H1 (cell line): ENCODE data around the gene FOXA2.

Experiments used
- ASH2L ChIP-seq: fragments of 200-600, 300-600 bp; sonication (generic); IDR thresholded peaks from one replicate; pipeline ENCODE4 v1.7.1; 2017; ENCODE audit warnings: low read length
- BRCA1 ChIP-seq: IDR thresholded peaks from 2 replicates; pipeline ENCODE4 v1.6.1; 2012; ENCODE audit warnings: low read depth, low read length, improper control_type of control experiment
- CHD1 ChIP-seq: IDR thresholded peaks from 2 replicates; pipeline ENCODE4 v1.6.1; 2012; ENCODE audit warnings: low read depth, low read length, improper control_type of control experiment
- EP300 ChIP-seq, 2 experiments: IDR thresholded peaks; 1 replicate in 1 of 2; 2 replicates in 1 of 2; pipeline ENCODE4 v1.6.1; 2011 to 2012; ENCODE audit warnings: low read depth in 2 of 2, low read length in 2 of 2, mild to moderate bottlenecking in 2 of 2, borderline replicate concordance in 1 of 2, inconsistent platforms in 1 of 2, moderate library complexity in 1 of 2
- HDAC6 ChIP-seq: IDR thresholded peaks from one replicate; pipeline ENCODE4 v1.7.1; 2012; ENCODE audit warnings: low read depth, mild to moderate bottlenecking, inconsistent platforms, low read length, moderate library complexity
- JUN ChIP-seq: IDR thresholded peaks from 2 replicates; pipeline ENCODE4 v1.6.1; 2011; ENCODE audit warnings: low read depth, mild to moderate bottlenecking, improper control_type of control experiment, low read length
- POLR2A ChIP-seq, 2 experiments: IDR thresholded peaks; 1 replicate in 1 of 2; 2 replicates in 1 of 2; pipeline ENCODE4 v1.6.1; 2011; ENCODE audit warnings: low read depth in 2 of 2, low read length in 2 of 2, mild to moderate bottlenecking in 2 of 2; ENCODE audit errors: control extremely low read depth in 1 of 2
- RAD21 ChIP-seq, 2 experiments: IDR thresholded peaks in 1 of 2; conservative IDR thresholded peaks in 1 of 2; 2 replicates each; pipeline ENCODE4 v1.6.1; 2011; ENCODE audit warnings: low read depth in 2 of 2, low read length in 2 of 2, improper control_type of control experiment in 1 of 2, inconsistent platforms in 1 of 2, mild to moderate bottlenecking in 1 of 2, moderate library complexity in 1 of 2
- SIN3A ChIP-seq, 2 experiments: IDR thresholded peaks in 1 of 2; conservative IDR thresholded peaks in 1 of 2; 2 replicates each; pipeline ENCODE4 v1.6.1; 2011 to 2012; ENCODE audit warnings: low read length in 2 of 2, improper control_type of control experiment in 1 of 2, low read depth in 1 of 2, mild to moderate bottlenecking in 1 of 2
- SRF ChIP-seq: IDR thresholded peaks from 2 replicates; pipeline ENCODE4 v1.6.1; 2011; ENCODE audit warnings: mild to moderate bottlenecking, low read depth, low read length, moderate library complexity
- ZNF274 ChIP-seq: IDR thresholded peaks from 2 replicates; pipeline ENCODE4 v1.7.0; 2012; ENCODE audit warnings: low read length, borderline replicate concordance; ENCODE audit errors: extremely low read depth
- TF ChIP-seq, protein P1 (sequence below), 3 experiments: IDR thresholded peaks; 1 replicate in 2 of 3; 2 replicates in 1 of 3; pipeline versions ENCODE4 v1.5.1 to v1.6.1; 2011; ENCODE audit warnings: low read length in 3 of 3, mild to moderate bottlenecking in 3 of 3, inconsistent platforms in 2 of 3, low read depth in 1 of 3, moderate library complexity in 1 of 3; ENCODE audit not compliant: insufficient read depth in 1 of 3; ENCODE audit errors: control extremely low read depth in 1 of 3
- TF ChIP-seq, protein P2 (sequence below): IDR thresholded peaks from 2 replicates; pipeline ENCODE4 v1.6.1; 2012; ENCODE audit warnings: inconsistent platforms

DNA sequence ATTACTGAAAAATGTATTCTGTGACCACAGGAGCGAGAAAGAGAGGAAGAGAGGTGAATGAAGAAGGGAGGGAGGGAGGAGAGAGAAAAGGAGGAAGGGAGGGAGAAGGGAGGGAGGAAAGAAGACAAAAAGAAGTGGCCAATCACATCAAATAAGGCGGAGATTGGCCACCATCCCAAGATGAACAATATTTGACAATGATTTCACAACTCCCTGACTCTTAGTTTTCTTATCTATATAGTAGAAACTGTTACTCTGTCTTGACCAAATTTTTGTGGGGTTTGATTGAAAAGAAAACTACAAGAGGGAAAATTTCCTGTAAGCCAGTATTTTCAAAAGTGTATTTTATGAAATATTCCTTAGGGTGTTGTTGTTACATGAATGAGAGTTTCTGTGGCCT is 52.6 kb downstream of the FOXA2 start:
- TF ChIP-seq JUN (no peak), POLR2A (IDR thresholded peaks at IDR 0.05; ENCODE audit: control extremely low read depth in 1 of 2, low read depth in 2 of 2, low read length in 2 of 2) (no peak), EP300 (IDR thresholded peaks at IDR 0.05; ENCODE audit: borderline replicate concordance in 1 of 2, low read depth in 2 of 2, low read length in 2 of 2) (no peak), RAD21 (IDR thresholded peaks at IDR 0.05 in 1 of 2, conservative IDR thresholded peaks at IDR 0.05 in 1 of 2; ENCODE audit: low read depth in 2 of 2, low read length in 2 of 2) (no peak), SRF (no peak), ASH2L (no peak), CHD1 (no peak), SIN3A (conservative IDR thresholded peaks at IDR 0.05 in 1 of 2, IDR thresholded peaks at IDR 0.05 in 1 of 2; ENCODE audit: low read depth in 1 of 2, low read length in 2 of 2) (no peak), HDAC6 (no peak), BRCA1 (no peak), ZNF274 (no peak)
- TF ChIP-seq, protein P1, sequence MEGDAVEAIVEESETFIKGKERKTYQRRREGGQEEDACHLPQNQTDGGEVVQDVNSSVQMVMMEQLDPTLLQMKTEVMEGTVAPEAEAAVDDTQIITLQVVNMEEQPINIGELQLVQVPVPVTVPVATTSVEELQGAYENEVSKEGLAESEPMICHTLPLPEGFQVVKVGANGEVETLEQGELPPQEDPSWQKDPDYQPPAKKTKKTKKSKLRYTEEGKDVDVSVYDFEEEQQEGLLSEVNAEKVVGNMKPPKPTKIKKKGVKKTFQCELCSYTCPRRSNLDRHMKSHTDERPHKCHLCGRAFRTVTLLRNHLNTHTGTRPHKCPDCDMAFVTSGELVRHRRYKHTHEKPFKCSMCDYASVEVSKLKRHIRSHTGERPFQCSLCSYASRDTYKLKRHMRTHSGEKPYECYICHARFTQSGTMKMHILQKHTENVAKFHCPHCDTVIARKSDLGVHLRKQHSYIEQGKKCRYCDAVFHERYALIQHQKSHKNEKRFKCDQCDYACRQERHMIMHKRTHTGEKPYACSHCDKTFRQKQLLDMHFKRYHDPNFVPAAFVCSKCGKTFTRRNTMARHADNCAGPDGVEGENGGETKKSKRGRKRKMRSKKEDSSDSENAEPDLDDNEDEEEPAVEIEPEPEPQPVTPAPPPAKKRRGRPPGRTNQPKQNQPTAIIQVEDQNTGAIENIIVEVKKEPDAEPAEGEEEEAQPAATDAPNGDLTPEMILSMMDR (IDR thresholded peaks at IDR 0.05; ENCODE audit: control extremely low read depth in 1 of 3, insufficient read depth in 1 of 3, low read depth in 1 of 3, low read length in 3 of 3): no peak
- TF ChIP-seq, protein P2, sequence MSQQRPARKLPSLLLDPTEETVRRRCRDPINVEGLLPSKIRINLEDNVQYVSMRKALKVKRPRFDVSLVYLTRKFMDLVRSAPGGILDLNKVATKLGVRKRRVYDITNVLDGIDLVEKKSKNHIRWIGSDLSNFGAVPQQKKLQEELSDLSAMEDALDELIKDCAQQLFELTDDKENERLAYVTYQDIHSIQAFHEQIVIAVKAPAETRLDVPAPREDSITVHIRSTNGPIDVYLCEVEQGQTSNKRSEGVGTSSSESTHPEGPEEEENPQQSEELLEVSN: no peak
